GM23248 (cell line): ENCODE results near the gene HEXIM1.

Experiments
- EZH2 ChIP-seq: fragments of 200-600 bp; sonication (generic); IDR thresholded peaks from 2 replicates; pipeline ENCODE4 v1.6.1; 2018; ENCODE audit warnings: antibody characterized with exemption, mild to moderate bottlenecking; ENCODE audit not compliant: insufficient read depth, poor library complexity, severe bottlenecking
- EZH2phosphoT487 ChIP-seq: fragments of 200-600 bp; sonication (generic); IDR thresholded peaks from 2 replicates; pipeline ENCODE4 v1.6.1; 2018; ENCODE audit warnings: antibody characterized with exemption, moderate library complexity, mild to moderate bottlenecking, low read depth; ENCODE audit not compliant: insufficient read depth

DNA sequence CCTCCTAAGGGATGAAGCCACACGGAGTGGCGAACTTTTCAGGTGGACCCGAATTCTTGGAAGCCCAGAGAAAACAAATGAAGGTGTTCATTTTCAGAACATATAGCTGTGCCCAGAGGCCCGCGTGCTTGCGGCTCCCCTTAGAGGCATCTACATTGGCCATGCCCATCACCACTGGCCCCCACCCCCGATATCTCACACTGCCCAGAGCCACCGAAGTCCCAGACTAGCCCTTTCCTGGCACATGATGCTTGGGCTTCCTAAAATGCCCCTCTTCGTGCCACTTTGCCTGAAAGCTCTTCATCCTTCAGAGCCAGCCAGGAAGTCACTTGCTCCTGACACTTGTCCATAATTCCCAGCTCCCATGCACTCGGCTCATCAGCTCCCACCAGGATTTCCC is 2.1 kb upstream of the HEXIM1 start:
- TF ChIP-seq EZH2: no peak
- no peak for TF ChIP-seq EZH2phosphoT487
